Gastrocnemius medialis (tissue), 4 donors: ENCODE measurements around the gene NXN. TPM values are rescaled to one million over a fixed set of nuclear protein-coding genes. Genes with fewer than 3 reads are reported as not detected.
"Not testable (repeated sequence)": the region's sequence is repeated elsewhere in the genome, so short reads cannot be mapped to it uniquely, and the experiment has no call there.

Experiments
- ATAC-seq, 2 donors: fragments of 150-250 bp; one replicate each; pipeline ENCODE4 v1.9.1; 2016
- DNase-seq, 2 donors: peaks; one replicate each; pipeline ENCODE4 v3.0.0-alpha.2; 2019
- H3K27ac ChIP-seq, 4 donors: fragments of 200-600 bp; sonication (generic); 1 replicate in 1 of 4; 2 replicates in 3 of 4; pipeline ENCODE4 v1.5.1; 2016 to 2018; ENCODE audit warnings: mild to moderate bottlenecking in 2 of 4, moderate library complexity in 1 of 4
- H3K27me3 ChIP-seq, 3 donors: fragments of 200-600 bp; sonication (generic) in 2 of 3; 1 replicate in 1 of 3; 2 replicates in 2 of 3; pipeline versions ENCODE4 v1.5.1 to v1.6.0; 2016 to 2019; ENCODE audit warnings: mild to moderate bottlenecking in 1 of 3, moderate library complexity in 1 of 3
- H3K36me3 ChIP-seq, 2 donors: fragments of 200-600 bp; sonication (generic) in 1 of 2; one replicate each; pipeline ENCODE4 v1.5.1; 2017 to 2018
- H3K4me1 ChIP-seq, 2 donors: fragments of 200-600 bp; sonication (generic) in 1 of 2; one replicate each; pipeline ENCODE4 v1.5.1; 2016 to 2017; ENCODE audit warnings: mild to moderate bottlenecking in 2 of 2
- H3K4me3 ChIP-seq, 4 donors: fragments of 200-600 bp; sonication (generic) in 3 of 4; 1 replicate in 1 of 4; 2 replicates in 3 of 4; pipeline ENCODE4 v1.5.1; 2016 to 2019; ENCODE audit warnings: mild to moderate bottlenecking in 2 of 4
- H3K9me3 ChIP-seq, 3 donors: fragments of 200-600 bp; sonication (generic) in 2 of 3; 1 replicate in 1 of 3; 2 replicates in 2 of 3; pipeline ENCODE4 v1.5.1; 2016 to 2019
- POLR2A ChIP-seq, 2 donors: fragments of 450-650 bp; IDR thresholded peaks; one replicate each; pipeline ENCODE4 v1.6.1; 2017; ENCODE audit warnings: antibody characterized with exemption in 2 of 2, mild to moderate bottlenecking in 2 of 2, moderate library complexity in 2 of 2
- in situ Hi-C, 4 donors: fragments of 200-750 bp; cut with MboI; loops; one replicate each; pipeline versions ENCODE4 v1.15.0 to v1.8.0; 2017; ENCODE audit warnings: low sequenced_read_pairs in 4 of 4
- intact Hi-C: fragments of 100-400 bp; cut with DNase I; formaldehyde crosslinking; loops from one replicate; pipeline ENCODE4 v1.15.1; 2023; ENCODE audit warnings: low total_unique reads
- total RNA-seq, 4 donors: library from RNA; depleted of rRNA; stranded (reverse); fragments of >200 nt; gene quantifications; one replicate each; pipeline versions ENCODE4 v1.1.0 to v1.2.3, GENCODE V29; 2016
- TF ChIP-seq, protein P1 (sequence below), 5 experiments: fragments of 450-650 bp in 3 of 5; fragments of 200-600 bp in 2 of 5; sonication (generic) in 2 of 5; IDR thresholded peaks in 4 of 5; conservative IDR thresholded peaks in 1 of 5; 1 replicate in 4 of 5; 2 replicates in 1 of 5; pipeline ENCODE4 v1.5.1; 2016 to 2019; ENCODE audit warnings: antibody characterized with exemption in 5 of 5, mild to moderate bottlenecking in 3 of 5, moderate library complexity in 3 of 5

Gene NXN
- total RNA-seq, 4 donors from 2014 or later: 55.6 to 86.4 (median 62.7) TPM

DNA sequence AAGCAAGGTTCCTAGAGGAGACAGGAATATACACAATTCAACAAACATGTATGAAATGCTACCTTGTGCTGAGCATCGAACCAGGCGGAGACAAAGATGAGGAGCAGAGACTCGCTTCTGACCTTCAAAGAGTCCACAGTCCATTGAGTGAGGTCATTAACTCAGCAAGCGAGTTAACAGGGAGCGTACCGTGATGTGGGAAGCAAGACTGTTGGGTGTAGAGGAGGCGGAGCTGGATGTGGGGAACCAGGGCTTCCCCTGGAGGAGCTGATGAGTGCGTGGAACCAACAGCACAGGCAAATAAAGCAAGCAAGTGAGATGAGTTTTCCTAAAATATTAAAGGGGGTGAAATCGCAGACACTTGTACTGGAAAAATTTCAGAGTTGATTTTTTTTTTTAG, 65.0 kb downstream of the NXN start:
- no peak overlapping the region for H3K4me3 ChIP-seq
- no peaks in the 10 kb centered on the region for H3K27me3 ChIP-seq
- H3K27ac ChIP-seq: peak overlapping the region in 1 of 4 donors; percentile 72
- intact Hi-C loops: no loop called here
- no peaks in the 10 kb centered on the region for H3K9me3 ChIP-seq
- in situ Hi-C loops: no loop called here
- H3K36me3 ChIP-seq: no peaks in the 10 kb centered on the region
- peaks cover 26 to 34% of the 10 kb centered on the region in 2 donors for H3K4me1 ChIP-seq
- DNase-seq (no peak), ATAC-seq (no peak)
- TF ChIP-seq, protein P1, sequence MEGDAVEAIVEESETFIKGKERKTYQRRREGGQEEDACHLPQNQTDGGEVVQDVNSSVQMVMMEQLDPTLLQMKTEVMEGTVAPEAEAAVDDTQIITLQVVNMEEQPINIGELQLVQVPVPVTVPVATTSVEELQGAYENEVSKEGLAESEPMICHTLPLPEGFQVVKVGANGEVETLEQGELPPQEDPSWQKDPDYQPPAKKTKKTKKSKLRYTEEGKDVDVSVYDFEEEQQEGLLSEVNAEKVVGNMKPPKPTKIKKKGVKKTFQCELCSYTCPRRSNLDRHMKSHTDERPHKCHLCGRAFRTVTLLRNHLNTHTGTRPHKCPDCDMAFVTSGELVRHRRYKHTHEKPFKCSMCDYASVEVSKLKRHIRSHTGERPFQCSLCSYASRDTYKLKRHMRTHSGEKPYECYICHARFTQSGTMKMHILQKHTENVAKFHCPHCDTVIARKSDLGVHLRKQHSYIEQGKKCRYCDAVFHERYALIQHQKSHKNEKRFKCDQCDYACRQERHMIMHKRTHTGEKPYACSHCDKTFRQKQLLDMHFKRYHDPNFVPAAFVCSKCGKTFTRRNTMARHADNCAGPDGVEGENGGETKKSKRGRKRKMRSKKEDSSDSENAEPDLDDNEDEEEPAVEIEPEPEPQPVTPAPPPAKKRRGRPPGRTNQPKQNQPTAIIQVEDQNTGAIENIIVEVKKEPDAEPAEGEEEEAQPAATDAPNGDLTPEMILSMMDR (IDR thresholded peaks at IDR 0.05 in 4 of 5, conservative IDR thresholded peaks at IDR 0.05 in 1 of 5): no peak
- no peak for TF ChIP-seq POLR2A (IDR thresholded peaks at IDR 0.05)

DNA sequence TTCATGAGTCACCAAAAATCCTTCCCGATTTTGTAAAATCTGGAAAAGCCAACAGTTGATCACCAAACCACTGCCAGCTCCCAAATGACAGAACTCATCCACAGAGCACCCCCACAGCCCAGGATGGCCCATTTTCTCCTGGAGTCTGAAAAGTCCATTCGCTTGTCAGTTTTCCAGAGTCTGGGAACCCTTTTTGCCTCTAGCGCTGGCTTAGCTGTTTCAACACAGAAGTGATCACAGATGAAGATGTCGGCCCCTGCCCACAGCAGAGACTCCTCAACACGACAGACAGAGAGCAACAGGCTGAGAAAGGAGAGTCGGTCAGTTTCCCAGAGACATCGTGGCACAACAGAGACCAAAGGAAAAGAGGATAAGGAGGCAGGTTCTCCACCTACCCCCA, 66.4 kb downstream of the NXN start:
- ATAC-seq (no peak), DNase-seq (no peak)
- in situ Hi-C loops (no loop called here), intact Hi-C loops (no loop called here)
- Histone ChIP-seq H3K27me3 (no peaks in the 10 kb centered on the region), H3K4me1 (peaks cover 26 to 38% of the 10 kb centered on the region in 2 donors), H3K36me3 (no peaks in the 10 kb centered on the region), H3K4me3 (no peak overlapping the region), H3K9me3 (no peaks in the 10 kb centered on the region), H3K27ac (no peak overlapping the region)
- TF ChIP-seq POLR2A (IDR thresholded peaks at IDR 0.05): no peak
- TF ChIP-seq, protein P1 (IDR thresholded peaks at IDR 0.05 in 4 of 5, conservative IDR thresholded peaks at IDR 0.05 in 1 of 5): no peak

DNA sequence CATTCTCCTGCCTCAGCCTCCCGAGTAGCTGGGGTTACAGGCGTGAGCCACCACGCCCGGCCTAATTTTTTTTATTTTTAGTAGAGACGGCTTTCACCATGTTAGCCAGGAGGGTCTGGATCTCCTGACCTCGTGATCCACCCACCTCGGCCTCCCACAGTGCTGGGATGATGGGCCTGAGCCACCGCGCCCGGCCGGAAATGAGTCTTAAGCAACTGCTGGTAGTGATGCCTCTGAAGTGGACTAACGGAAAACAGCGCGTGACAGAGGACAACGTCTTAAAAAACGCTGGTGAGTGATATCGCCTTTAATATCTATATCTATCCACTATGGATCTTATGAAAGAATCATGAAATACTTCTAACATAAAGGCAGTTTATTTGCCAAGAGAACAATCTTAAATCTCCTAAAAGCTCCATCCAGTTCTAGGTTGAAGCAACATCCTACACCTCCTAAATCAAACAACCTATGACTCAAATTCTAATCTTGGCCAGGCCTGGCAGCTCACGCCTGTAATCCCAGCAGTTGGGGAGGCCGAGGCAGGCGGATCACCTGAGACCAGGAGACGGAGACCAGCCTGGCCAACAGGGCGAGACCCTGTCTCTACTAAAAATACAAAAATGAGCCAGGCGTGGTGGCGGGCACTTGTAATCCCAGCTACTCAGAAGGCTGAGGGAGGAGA, 69.8 kb downstream of the NXN start:
- TF ChIP-seq POLR2A (IDR thresholded peaks at IDR 0.05): no peak
- TF ChIP-seq, protein P1 (IDR thresholded peaks at IDR 0.05 in 4 of 5, conservative IDR thresholded peaks at IDR 0.05 in 1 of 5): no peak
- H3K27ac ChIP-seq: peak overlapping the region; percentile 65 to 81 (median 69)
- DNase-seq: peak; percentile 60 to 69

DNA sequence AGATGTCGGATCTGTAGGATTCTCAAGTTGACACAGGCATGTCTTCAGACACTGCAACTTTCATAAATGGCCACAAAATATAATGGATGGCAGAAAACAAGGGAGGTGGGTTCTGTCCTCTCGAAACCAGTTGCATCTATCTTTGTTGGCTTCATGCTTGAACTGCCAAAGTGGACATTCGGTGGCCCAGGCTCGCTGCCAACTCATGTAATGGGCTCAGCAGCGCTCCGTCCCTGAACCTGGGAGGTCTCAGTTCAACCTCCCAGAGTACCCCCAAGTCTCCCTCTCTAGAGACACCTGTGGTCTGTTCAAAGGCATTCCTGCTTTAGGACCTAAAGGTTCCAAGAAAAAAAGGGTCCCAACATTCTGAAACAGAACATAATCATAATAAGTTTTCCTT, 71.9 kb downstream of the NXN start:
- no peak overlapping the region for H3K4me3 ChIP-seq
- DNase-seq (no peak), ATAC-seq (no peak)
- no peaks in the 10 kb centered on the region for H3K27me3 ChIP-seq
- in situ Hi-C loops: no loop called here
- no peak overlapping the region for H3K27ac ChIP-seq
- TF ChIP-seq, protein P1 (IDR thresholded peaks at IDR 0.05 in 4 of 5, conservative IDR thresholded peaks at IDR 0.05 in 1 of 5): no peak
- TF ChIP-seq POLR2A (IDR thresholded peaks at IDR 0.05): no peak
- intact Hi-C loops: no loop called here
- H3K9me3 ChIP-seq: no peaks in the 10 kb centered on the region
- H3K4me1 ChIP-seq: peaks cover 19 to 20% of the 10 kb centered on the region in 2 donors
- H3K36me3 ChIP-seq: no peaks in the 10 kb centered on the region

More for the DNA sequence above, 69.8 kb downstream of the NXN start:
- H3K4me1 ChIP-seq: peaks cover 17 to 20% of the 10 kb centered on the region in 2 donors
- intact Hi-C loops: no loop called here
- no peaks in the 10 kb centered on the region for H3K36me3 ChIP-seq
- H3K4me3 ChIP-seq: no peak overlapping the region
- ATAC-seq: peak; percentile 84 to 86
- in situ Hi-C loops: no loop called here
- no peaks in the 10 kb centered on the region for H3K27me3 ChIP-seq
- H3K9me3 ChIP-seq: no peaks in the 10 kb centered on the region

DNA sequence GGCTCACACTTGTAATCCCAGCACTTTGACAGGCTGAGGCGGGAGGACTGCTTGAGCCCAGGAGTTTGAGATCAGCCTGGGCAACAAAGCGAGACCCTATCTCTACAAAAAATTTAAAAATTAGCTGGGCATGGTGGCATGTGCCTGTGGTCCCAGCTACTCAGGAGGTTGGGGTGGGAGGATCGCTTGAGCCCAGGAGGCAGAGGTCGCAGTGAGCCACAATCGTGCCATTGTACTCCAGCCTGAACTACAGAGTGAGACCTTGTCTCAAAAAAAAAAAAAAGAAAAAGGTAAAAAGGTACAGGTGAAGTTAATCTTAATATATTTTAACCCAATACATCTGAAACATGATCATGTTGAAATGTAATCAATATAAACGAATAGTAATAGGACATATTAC, 73.9 kb downstream of the NXN start:
- H3K9me3 ChIP-seq, intact Hi-C loops, H3K27me3 ChIP-seq, H3K4me3 ChIP-seq, ATAC-seq, in situ Hi-C loops, DNase-seq, H3K36me3 ChIP-seq: not testable (repeated sequence)
- peak overlapping the region in 2 of 4 donors; percentile 3 to 100 for H3K27ac ChIP-seq
- peaks cover 28 to 31% of the 10 kb centered on the region in 2 donors for H3K4me1 ChIP-seq
